ENCODE data around the gene TMEM50B.

TMEM50B gene

DNA sequence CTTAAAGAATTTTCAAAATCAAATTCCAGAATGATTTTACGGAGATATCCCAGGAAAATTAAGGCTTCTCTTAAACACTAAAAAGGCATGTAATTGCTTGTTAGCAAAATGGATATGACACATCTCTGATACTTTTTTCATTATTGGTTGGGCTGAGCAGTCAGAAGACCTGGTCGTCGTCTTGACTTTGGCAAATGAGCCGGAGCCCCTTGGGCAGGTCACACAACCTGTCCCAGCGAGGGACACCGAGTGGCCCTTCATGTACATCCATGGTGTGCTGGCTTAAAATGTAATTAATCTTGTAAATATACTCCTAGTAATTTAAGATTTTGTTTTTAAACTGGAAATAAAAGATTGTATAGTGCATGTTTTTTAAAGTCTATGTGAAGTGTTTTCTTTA, 42.6 kb downstream of the TMEM50B start:
- TF ChIP-seq, protein P1, sequence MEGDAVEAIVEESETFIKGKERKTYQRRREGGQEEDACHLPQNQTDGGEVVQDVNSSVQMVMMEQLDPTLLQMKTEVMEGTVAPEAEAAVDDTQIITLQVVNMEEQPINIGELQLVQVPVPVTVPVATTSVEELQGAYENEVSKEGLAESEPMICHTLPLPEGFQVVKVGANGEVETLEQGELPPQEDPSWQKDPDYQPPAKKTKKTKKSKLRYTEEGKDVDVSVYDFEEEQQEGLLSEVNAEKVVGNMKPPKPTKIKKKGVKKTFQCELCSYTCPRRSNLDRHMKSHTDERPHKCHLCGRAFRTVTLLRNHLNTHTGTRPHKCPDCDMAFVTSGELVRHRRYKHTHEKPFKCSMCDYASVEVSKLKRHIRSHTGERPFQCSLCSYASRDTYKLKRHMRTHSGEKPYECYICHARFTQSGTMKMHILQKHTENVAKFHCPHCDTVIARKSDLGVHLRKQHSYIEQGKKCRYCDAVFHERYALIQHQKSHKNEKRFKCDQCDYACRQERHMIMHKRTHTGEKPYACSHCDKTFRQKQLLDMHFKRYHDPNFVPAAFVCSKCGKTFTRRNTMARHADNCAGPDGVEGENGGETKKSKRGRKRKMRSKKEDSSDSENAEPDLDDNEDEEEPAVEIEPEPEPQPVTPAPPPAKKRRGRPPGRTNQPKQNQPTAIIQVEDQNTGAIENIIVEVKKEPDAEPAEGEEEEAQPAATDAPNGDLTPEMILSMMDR (IDR thresholded peaks at IDR 0.05; ENCODE audit: control extremely low read depth, extremely low read depth, low read depth, missing control alignments), result no peak
- no peak for DNase-seq (ENCODE audit: extremely low spot score)
- POLR2A ChIA-PET, result no interaction called here
- CTCF ChIA-PET, result interaction anchor here (1.0 to 4.3 kb wide), 6 partner anchors 9 to 240 kb away, joined by 3 to 22 read pairs (median 5); no protein-coding TSS in a partner anchor

DNA sequence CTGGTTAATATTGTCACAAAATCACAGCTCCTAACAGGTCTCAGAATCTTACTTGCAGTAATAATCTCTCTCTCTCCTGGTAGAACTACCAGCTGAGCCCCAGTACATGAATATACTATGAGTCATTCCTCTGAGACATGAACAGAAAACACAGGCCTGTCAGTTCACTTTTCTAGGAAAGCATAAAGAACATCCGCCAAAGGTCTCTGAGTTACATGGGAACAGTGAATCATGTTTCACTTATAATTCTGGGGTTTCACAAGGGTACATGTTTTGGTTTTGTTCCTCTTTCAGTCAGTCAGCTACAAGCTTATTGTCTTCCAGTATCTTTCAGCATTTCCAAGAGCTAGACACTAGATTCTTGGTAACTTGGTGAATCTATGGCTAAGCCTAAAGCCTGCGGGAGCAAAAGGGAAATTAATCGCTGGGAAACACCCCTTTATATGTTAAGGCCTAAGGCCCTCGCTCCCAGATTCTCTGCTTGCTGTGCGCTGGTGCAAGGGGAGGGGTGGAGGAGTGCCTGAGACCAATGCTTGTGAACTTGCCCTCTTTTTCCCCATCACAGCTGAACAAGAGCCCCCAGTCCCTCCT, 44.9 kb downstream of the TMEM50B start:
- peak; percentile 86 for DNase-seq (ENCODE audit: extremely low spot score)

DNA sequence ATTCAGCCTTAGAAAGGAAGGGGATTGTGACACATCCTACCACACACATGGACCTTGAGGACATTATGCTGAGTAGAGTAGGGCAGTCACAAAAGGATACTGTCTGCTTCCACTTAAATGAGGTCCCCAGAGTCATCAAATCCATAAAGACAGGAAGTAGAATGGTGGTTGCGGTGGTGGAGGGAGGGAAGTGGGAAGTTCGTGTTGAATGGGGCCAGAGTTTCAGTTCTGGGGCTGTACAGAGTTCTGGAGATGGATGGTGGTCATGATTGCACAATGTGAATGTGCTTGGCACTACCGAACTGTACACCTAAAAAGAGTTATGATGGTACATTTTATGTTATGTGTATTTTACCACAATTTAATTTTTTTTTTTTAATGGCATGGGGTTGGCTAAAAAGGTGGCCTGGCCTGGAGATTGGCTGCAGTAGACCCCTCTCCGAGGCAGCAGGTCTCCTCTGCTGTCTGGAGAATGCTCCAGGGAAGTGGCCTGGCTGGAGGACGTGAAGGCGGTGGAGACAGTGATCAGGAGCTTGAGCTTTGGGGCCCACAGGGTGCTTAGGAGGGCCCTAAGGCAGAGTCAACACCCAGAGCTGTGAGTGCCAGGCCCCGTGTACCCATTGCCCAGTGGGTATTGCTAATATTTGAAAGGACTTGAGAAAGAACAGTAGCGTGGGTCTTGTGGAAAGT, 46.2 kb downstream of the TMEM50B start:
- ChIA-PET CTCF (interaction anchor here (1.2 to 2.8 kb wide), 6 partner anchors 11 to 234 kb away, joined by 3 to 15 read pairs (median 4); no protein-coding TSS in a partner anchor), POLR2A (no interaction called here)
- TF ChIP-seq, protein P1 (IDR thresholded peaks at IDR 0.05; ENCODE audit: control extremely low read depth, extremely low read depth, low read depth, missing control alignments), result no peak
- DNase-seq (ENCODE audit: extremely low spot score), result no peak

More for the DNA sequence above, 44.9 kb downstream of the TMEM50B start:
- ChIA-PET POLR2A (interaction anchor here (0.6 to 1.3 kb wide), 4 partner anchors 22 to 110 kb away, joined by 3 to 5 read pairs (median 3); partner anchors contain the start of genes IFNAR1 and TMEM50B), CTCF (interaction anchor here (0.8 to 4.3 kb wide), 10 partner anchors 8 to 236 kb away, joined by 3 to 22 read pairs (median 3); no protein-coding TSS in a partner anchor)
- TF ChIP-seq, protein P1 (IDR thresholded peaks at IDR 0.05; ENCODE audit: control extremely low read depth, extremely low read depth, low read depth, missing control alignments), result no peak

DNA sequence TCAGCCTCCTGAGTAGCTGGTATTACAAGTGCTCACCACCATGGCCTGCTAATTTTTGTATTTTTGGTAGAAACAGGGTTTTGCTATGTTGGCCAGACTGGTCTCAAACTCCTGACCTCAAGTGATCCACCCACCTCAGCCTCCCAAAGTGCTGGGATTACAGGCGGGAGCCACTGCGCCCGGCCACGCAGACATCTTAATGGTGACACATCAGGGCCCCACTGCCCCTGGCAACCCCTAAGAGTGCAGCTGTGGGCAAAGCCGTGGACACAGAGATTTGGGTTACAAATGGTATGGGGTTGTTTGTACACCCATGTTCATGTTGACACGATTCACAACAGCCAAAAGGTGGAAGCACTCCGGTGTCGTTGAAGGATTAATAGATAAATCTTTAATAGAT, 46.8 kb downstream of the TMEM50B start:
- ChIA-PET POLR2A (interaction anchor here (1.6 kb wide), 1 partner anchor 53 kb away, joined by 5 read pairs; no protein-coding TSS in a partner anchor), CTCF (interaction anchor here (1.2 to 2.0 kb wide), 3 partner anchors 12 to 71 kb away, joined by 4 to 9 read pairs (median 9); no protein-coding TSS in a partner anchor)
- TF ChIP-seq, protein P1 (IDR thresholded peaks at IDR 0.05; ENCODE audit: control extremely low read depth, extremely low read depth, low read depth, missing control alignments), result no peak
- no peak for DNase-seq (ENCODE audit: extremely low spot score)

DNA sequence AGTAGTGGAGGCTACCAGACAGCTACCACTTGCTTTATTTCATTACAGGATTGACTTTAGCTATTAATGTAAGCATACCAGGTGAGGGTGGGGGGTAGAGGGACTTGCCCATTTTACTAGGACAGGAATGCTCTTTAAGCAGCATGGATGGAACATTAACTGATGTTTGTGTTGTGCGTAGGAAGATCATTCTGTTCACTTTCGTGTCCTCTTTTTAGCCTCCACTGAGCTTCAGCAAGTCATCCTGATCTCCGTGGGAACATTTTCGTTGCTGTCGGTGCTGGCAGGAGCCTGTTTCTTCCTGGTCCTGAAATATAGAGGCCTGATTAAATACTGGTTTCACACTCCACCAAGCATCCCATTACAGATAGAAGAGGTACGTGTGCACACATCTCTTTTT, 47.3 kb downstream of the TMEM50B start:
- ChIA-PET CTCF (interaction anchor here (0.8 to 2.0 kb wide), 5 partner anchors 13 to 174 kb away, joined by 3 to 9 read pairs (median 4); no protein-coding TSS in a partner anchor), POLR2A (interaction anchor here (0.7 to 1.6 kb wide), 3 partner anchors 18 to 52 kb away, joined by 3 to 9 read pairs (median 5); no protein-coding TSS in a partner anchor)
- TF ChIP-seq, protein P1 (IDR thresholded peaks at IDR 0.05; ENCODE audit: control extremely low read depth, extremely low read depth, low read depth, missing control alignments), result no peak
- no peak for DNase-seq (ENCODE audit: extremely low spot score)

DNA sequence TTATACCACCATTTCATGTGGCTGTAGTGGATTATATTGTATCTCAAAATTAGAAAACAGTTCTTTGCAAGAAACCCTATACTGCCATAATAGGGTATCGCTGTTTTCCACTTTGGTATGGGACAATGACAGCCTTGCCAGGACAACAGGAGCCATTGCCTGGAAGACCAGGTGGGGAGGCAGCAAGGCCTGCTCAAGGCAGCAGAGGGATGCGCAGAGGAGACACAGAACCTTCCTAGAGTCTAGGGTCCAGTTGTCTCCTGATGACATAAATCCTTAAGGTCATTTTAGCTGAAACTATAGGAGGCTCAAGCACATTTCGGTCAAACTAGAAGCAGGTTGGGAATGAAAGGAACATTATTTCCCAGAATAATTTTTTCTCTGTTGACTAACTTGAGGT, 48.9 kb downstream of the TMEM50B start:
- ChIA-PET CTCF (interaction anchor here (3.7 kb wide), 1 partner anchor 14 kb away, joined by 17 read pairs; no protein-coding TSS in a partner anchor), POLR2A (no interaction called here)
- TF ChIP-seq, protein P1 (IDR thresholded peaks at IDR 0.05; ENCODE audit: control extremely low read depth, extremely low read depth, low read depth, missing control alignments), result no peak
- no peak for DNase-seq (ENCODE audit: extremely low spot score)

Data from GM10248 (cell line).